Measurements from ENCODE around the gene ZNF317.

ZNF317 gene

DNA sequence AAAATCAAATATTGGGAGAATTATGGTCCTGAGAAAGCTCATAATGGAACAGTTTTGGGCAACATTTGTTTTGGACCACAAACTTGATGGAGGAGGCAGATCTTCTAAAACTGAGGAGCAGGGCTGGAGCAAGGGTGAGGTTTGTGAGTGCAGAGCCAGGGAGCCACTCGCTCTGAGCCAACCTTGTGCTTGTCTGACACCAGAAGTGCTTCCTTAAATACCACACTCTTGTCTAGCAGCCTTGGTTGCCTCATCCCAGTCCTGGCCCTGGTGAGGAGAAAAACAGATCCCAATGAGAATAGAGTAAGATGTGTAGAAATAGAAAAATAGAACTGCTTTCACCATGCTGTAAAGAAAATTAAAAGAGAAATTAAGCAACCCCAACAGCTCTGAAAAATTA is 6.7 kb downstream of the ZNF317 start:
- Histone ChIP-seq H3K9ac (ENCODE audit: low read depth, low read length) (no peak overlapping the region), H3K4me3 (ENCODE audit: low read length) (no peak overlapping the region), H3K4me2 (ENCODE audit: low read length) (no peak overlapping the region), H3K9me3 (replicated peaks; ENCODE audit: low read length) (peaks cover 26% of the 10 kb centered on the region), H3K27me3 (ENCODE audit: control insufficient read depth, insufficient read depth, low read length) (no peaks in the 10 kb centered on the region), H3K36me3 (ENCODE audit: insufficient read depth, low read length) (peaks cover 26% of the 10 kb centered on the region), H3K4me1 (ENCODE audit: control insufficient read depth, insufficient read depth, low read length) (no peaks in the 10 kb centered on the region)

GRCh38 chr19:9148697-9149096 is 8.5 kb downstream of the ZNF317 start:
- no peak overlapping the region for H3K4me2 ChIP-seq (ENCODE audit: low read length)
- H3K9ac ChIP-seq (ENCODE audit: low read depth, low read length), result no peak overlapping the region
- H3K4me3 ChIP-seq (ENCODE audit: low read length), result no peak overlapping the region
- no peaks in the 10 kb centered on the region for H3K4me1 ChIP-seq (ENCODE audit: control insufficient read depth, insufficient read depth, low read length)
- no peaks in the 10 kb centered on the region for H3K27me3 ChIP-seq (ENCODE audit: control insufficient read depth, insufficient read depth, low read length)
- H3K36me3 ChIP-seq (ENCODE audit: insufficient read depth, low read length), result peaks cover 31% of the 10 kb centered on the region
- peaks cover 26% of the 10 kb centered on the region for H3K9me3 ChIP-seq (replicated peaks; ENCODE audit: low read length)

DNA sequence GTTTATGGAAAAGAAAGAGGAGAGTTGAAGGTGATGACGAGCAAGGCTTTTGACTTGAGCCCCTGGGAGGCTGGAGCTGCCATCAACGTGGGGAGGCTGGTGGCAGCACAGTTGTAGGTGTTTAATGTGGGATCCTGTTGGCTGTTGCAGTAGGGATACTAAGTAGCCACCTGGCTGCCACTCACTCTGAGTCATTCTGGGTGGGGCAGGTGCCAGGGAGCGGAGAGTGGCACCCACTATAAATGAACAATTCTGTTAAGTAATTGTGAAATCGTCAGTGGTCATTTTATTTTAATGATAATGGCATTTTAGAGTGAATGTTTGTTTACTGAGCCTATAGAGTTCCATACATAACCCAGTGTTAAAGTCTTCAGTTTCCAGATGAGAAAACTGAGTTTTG is 9.8 kb downstream of the ZNF317 start:
- Histone ChIP-seq H3K4me3 (ENCODE audit: low read length) (no peak overlapping the region), H3K36me3 (ENCODE audit: insufficient read depth, low read length) (peaks cover 24% of the 10 kb centered on the region), H3K4me1 (ENCODE audit: control insufficient read depth, insufficient read depth, low read length) (no peaks in the 10 kb centered on the region), H3K9me3 (replicated peaks; ENCODE audit: low read length) (peaks cover 19% of the 10 kb centered on the region), H3K4me2 (ENCODE audit: low read length) (no peak overlapping the region), H3K9ac (ENCODE audit: low read depth, low read length) (no peak overlapping the region), H3K27me3 (ENCODE audit: control insufficient read depth, insufficient read depth, low read length) (no peaks in the 10 kb centered on the region)

DNA sequence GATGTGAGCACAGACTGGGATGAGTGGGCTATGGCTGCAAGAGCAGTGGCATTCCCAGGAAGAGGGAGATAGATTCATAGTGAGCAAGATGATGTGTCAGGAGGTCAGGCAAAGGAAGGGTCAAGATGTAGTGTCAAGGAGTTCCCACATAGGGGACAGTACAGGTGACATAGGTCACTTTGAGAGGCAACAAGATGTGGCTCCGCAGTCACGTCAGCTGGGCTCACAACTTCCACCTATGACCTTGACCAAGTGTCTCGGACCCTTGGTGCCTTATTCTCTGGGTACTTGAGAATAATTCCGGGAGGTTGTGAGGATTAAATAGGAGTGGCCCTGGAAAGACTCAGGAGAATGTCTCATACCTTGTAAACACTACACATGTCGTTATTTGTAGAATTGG is 10.5 kb downstream of the ZNF317 start:
- H3K9ac ChIP-seq (ENCODE audit: low read depth, low read length), result no peak overlapping the region
- no peaks in the 10 kb centered on the region for H3K27me3 ChIP-seq (ENCODE audit: control insufficient read depth, insufficient read depth, low read length)
- H3K4me1 ChIP-seq (ENCODE audit: control insufficient read depth, insufficient read depth, low read length), result no peaks in the 10 kb centered on the region
- peaks cover 30% of the 10 kb centered on the region for H3K36me3 ChIP-seq (ENCODE audit: insufficient read depth, low read length)
- H3K9me3 ChIP-seq (replicated peaks; ENCODE audit: low read length), result peaks cover 12% of the 10 kb centered on the region
- no peak overlapping the region for H3K4me3 ChIP-seq (ENCODE audit: low read length)
- no peak overlapping the region for H3K4me2 ChIP-seq (ENCODE audit: low read length)

- Histone ChIP-seq H3K4me3 (ENCODE audit: low read length) (no peak overlapping the region), H3K9ac (ENCODE audit: low read depth, low read length) (no peak overlapping the region), H3K4me1 (ENCODE audit: control insufficient read depth, insufficient read depth, low read length) (no peaks in the 10 kb centered on the region), H3K27me3 (ENCODE audit: control insufficient read depth, insufficient read depth, low read length) (no peaks in the 10 kb centered on the region), H3K9me3 (replicated peaks; ENCODE audit: low read length) (peaks cover 12% of the 10 kb centered on the region), H3K36me3 (ENCODE audit: insufficient read depth, low read length) (peaks cover 37% of the 10 kb centered on the region), H3K4me2 (ENCODE audit: low read length) (no peak overlapping the region)
Observed at GRCh38 chr19:9151367-9151766, 11.2 kb downstream of the ZNF317 start.

DNA sequence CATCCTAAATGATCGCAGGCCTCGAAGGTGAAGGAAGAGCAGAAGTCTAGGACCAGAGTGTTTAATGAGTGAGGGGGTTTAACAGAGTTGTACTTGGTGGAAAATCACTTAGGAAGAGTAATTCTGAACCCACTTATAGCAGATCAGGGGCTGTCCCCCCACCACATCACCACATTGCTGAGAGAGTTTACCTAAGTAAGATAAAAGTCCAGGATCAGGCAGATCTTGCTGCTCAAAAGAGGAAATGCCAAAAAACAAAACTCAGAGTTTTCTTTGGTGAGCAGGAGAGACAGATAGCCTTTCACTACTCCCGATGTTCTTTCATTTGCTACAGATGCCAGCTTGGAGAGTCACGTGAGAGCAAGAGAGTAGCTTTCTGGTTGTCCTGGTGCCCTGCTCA is 15.4 kb downstream of the ZNF317 start:
- Histone ChIP-seq H3K4me1 (ENCODE audit: control insufficient read depth, insufficient read depth, low read length) (no peaks in the 10 kb centered on the region), H3K9ac (ENCODE audit: low read depth, low read length) (no peak overlapping the region), H3K27me3 (ENCODE audit: control insufficient read depth, insufficient read depth, low read length) (no peaks in the 10 kb centered on the region), H3K9me3 (replicated peaks; ENCODE audit: low read length) (peaks cover 16% of the 10 kb centered on the region), H3K4me2 (ENCODE audit: low read length) (no peak overlapping the region), H3K36me3 (ENCODE audit: insufficient read depth, low read length) (peaks cover 66% of the 10 kb centered on the region), H3K4me3 (ENCODE audit: low read length) (no peak overlapping the region)

- Histone ChIP-seq H3K4me1 (ENCODE audit: control insufficient read depth, insufficient read depth, low read length) (no peaks in the 10 kb centered on the region), H3K9ac (ENCODE audit: low read depth, low read length) (no peak overlapping the region), H3K9me3 (replicated peaks; ENCODE audit: low read length) (peaks cover 23% of the 10 kb centered on the region), H3K4me3 (ENCODE audit: low read length) (no peak overlapping the region), H3K27me3 (ENCODE audit: control insufficient read depth, insufficient read depth, low read length) (no peaks in the 10 kb centered on the region), H3K36me3 (ENCODE audit: insufficient read depth, low read length) (peaks cover 73% of the 10 kb centered on the region), H3K4me2 (ENCODE audit: low read length) (no peak overlapping the region)
Observed at GRCh38 chr19:9156304-9156703, 16.1 kb downstream of the ZNF317 start.

DNA sequence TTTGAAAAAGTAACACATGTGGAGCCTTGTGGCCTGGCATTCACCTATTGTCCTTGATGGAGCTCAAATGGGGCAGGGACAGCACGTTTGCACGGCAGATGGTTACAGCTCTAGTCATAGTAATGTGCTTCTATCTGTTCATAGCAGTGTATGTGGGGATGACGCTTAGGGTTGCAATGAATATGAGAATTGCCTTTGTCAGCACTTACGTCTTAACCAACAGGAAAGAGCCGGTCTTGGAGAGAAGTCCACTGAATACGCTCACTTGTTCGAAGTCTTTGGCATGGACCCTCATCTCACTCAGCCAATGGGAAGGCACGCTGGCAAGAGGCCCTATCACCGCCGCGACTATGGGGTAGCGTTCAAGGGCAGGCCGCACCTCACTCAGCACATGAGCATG is 19.7 kb downstream of the ZNF317 start:
- Histone ChIP-seq H3K36me3 (ENCODE audit: insufficient read depth, low read length) (peaks cover 93% of the 10 kb centered on the region), H3K4me3 (ENCODE audit: low read length) (no peak overlapping the region), H3K9me3 (replicated peaks; ENCODE audit: low read length) (peaks cover 33% of the 10 kb centered on the region), H3K27me3 (ENCODE audit: control insufficient read depth, insufficient read depth, low read length) (no peaks in the 10 kb centered on the region), H3K4me1 (ENCODE audit: control insufficient read depth, insufficient read depth, low read length) (no peaks in the 10 kb centered on the region), H3K9ac (ENCODE audit: low read depth, low read length) (no peak overlapping the region), H3K4me2 (ENCODE audit: low read length) (no peak overlapping the region)

DNA sequence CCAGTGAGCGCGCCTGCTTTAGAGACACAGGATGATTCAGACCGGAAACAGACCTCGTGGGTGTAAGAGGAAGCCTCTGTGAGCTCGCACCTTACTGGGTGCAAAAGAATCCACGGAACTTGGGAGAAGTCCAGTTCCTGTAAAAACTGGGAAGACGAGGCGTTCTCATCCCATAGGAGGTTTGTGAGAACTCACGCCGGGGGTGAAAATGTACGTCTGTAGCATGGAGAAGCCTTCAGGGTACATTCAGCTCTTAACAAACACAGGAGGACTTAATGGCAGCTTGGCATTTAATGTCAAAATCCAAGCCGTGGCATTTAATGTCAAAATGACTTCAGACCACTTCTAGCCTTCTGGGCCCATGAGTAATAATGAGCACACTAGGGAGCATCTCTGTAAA is 21.2 kb downstream of the ZNF317 start:
- Histone ChIP-seq H3K4me2 (ENCODE audit: low read length) (no peak overlapping the region), H3K36me3 (ENCODE audit: insufficient read depth, low read length) (peaks cover 90% of the 10 kb centered on the region), H3K9ac (ENCODE audit: low read depth, low read length) (no peak overlapping the region), H3K4me1 (ENCODE audit: control insufficient read depth, insufficient read depth, low read length) (no peaks in the 10 kb centered on the region), H3K9me3 (replicated peaks; ENCODE audit: low read length) (peaks cover 33% of the 10 kb centered on the region), H3K4me3 (ENCODE audit: low read length) (no peak overlapping the region), H3K27me3 (ENCODE audit: control insufficient read depth, insufficient read depth, low read length) (no peaks in the 10 kb centered on the region)

DNA sequence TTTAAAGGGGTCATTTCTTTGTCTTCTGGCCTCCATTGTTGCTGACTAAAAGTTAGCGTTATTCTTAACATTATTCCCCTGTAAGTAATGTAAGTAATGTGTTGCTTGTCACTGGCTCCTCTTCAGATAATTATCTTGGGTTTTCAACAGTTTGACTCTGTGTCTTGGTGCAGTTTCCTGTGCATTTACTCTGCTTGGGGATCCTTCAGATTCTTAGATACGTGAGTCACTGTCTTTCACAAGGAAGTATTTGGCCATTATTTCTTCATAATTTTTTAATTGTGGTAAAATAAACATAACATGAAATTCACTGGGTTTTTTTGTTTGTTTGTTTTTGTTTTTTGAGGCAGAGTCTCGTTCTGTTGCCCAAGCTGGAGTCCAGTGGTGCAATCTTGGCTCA is 25.1 kb downstream of the ZNF317 start:
- H3K36me3 ChIP-seq (ENCODE audit: insufficient read depth, low read length), result peaks cover 58% of the 10 kb centered on the region
- H3K4me1 ChIP-seq (ENCODE audit: control insufficient read depth, insufficient read depth, low read length), result no peaks in the 10 kb centered on the region
- no peak overlapping the region for H3K9ac ChIP-seq (ENCODE audit: low read depth, low read length)
- H3K27me3 ChIP-seq (ENCODE audit: control insufficient read depth, insufficient read depth, low read length), result no peaks in the 10 kb centered on the region
- H3K4me3 ChIP-seq (ENCODE audit: low read length), result no peak overlapping the region
- peaks cover 20% of the 10 kb centered on the region for H3K9me3 ChIP-seq (replicated peaks; ENCODE audit: low read length)
- H3K4me2 ChIP-seq (ENCODE audit: low read length), result no peak overlapping the region

- Histone ChIP-seq H3K9ac (ENCODE audit: low read depth, low read length) (no peak overlapping the region), H3K4me1 (ENCODE audit: control insufficient read depth, insufficient read depth, low read length) (no peaks in the 10 kb centered on the region), H3K9me3 (replicated peaks; ENCODE audit: low read length) (peaks cover 5% of the 10 kb centered on the region), H3K36me3 (ENCODE audit: insufficient read depth, low read length) (peaks cover 42% of the 10 kb centered on the region), H3K4me3 (ENCODE audit: low read length) (no peak overlapping the region), H3K27me3 (ENCODE audit: control insufficient read depth, insufficient read depth, low read length) (no peaks in the 10 kb centered on the region), H3K4me2 (ENCODE audit: low read length) (no peak overlapping the region)
Observed at GRCh38 chr19:9166846-9167245, 26.6 kb downstream of the ZNF317 start.

DNA sequence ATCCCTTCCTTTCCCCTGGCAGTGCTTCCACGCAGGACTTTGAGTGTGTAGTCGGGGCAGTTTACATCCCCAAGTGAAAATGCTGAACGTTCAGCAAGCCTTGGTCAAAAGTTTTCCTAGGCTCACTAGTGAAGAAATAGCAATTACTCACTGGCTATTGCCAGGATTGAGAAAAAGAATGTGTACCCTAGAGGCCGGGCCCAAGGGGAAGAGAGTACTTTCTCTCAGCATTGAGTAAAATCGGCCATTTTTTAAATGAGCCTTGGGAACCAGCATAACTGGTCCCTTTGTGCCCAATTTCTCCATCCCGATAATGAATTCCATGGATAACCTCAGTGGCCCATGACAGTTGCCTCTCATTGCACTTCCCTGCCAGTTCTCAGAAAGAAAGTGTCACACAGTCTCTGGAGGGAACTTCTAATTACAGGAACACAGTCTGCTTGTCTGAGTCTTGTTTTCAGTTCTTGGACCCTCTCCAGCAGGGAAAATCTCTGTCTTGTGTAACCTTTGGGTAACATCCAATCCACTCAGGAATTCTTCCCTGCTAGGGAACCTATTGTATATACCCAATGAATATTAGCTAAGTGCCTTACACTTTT is 31.3 kb downstream of the ZNF317 start:
- Histone ChIP-seq H3K27me3 (ENCODE audit: control insufficient read depth, insufficient read depth, low read length) (no peaks in the 10 kb centered on the region), H3K36me3 (ENCODE audit: insufficient read depth, low read length) (peaks cover 5% of the 10 kb centered on the region), H3K9me3 (replicated peaks; ENCODE audit: low read length) (no peaks in the 10 kb centered on the region), H3K9ac (ENCODE audit: low read depth, low read length) (no peak overlapping the region), H3K4me2 (ENCODE audit: low read length) (no peak overlapping the region), H3K4me1 (ENCODE audit: control insufficient read depth, insufficient read depth, low read length) (no peaks in the 10 kb centered on the region), H3K4me3 (ENCODE audit: low read length) (no peak overlapping the region)

Measured in skeletal muscle satellite cell (primary cell).